Neural progenitor cell (in vitro differentiated cells): ENCODE results near the gene PPP2R5C.

Experiments
- EZH2 ChIP-seq: fragments of 200-600 bp; sonication (generic); IDR thresholded peaks from 2 replicates; pipeline ENCODE4 v1.6.1; 2017; ENCODE audit warnings: antibody characterized with exemption, mild to moderate bottlenecking, moderate library complexity
- EZH2phosphoT487 ChIP-seq: fragments of 200-600 bp; sonication (generic); IDR thresholded peaks from 2 replicates; pipeline ENCODE4 v1.6.1; 2017; ENCODE audit warnings: antibody characterized with exemption
- TF ChIP-seq, protein P1 (sequence below): fragments of 200-600 bp; sonication (generic); IDR thresholded peaks from 2 replicates; pipeline ENCODE4 v1.5.1; 2017; ENCODE audit warnings: antibody characterized with exemption, mild to moderate bottlenecking

DNA sequence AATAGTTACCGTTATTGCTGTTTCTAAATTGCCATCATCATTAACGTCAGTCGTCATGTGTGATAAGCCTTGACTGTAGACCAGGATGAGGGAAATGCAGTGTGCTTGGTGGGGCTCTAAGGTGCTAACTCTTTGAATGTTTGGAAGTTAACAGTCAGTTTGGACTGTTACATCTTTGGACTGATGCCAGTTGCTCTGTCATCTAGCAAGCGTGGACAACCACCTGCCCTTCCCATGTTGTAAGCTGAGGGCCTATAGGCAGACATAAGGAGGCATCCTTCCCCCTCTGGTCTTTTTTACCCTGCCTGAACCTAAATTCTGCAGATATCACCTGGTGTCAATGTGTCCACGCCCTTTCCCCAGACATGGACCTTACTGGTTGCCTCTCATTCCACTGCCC is 94.4 kb downstream of the PPP2R5C start:
- TF ChIP-seq EZH2phosphoT487 (no peak), EZH2 (no peak)
- TF ChIP-seq, protein P1, sequence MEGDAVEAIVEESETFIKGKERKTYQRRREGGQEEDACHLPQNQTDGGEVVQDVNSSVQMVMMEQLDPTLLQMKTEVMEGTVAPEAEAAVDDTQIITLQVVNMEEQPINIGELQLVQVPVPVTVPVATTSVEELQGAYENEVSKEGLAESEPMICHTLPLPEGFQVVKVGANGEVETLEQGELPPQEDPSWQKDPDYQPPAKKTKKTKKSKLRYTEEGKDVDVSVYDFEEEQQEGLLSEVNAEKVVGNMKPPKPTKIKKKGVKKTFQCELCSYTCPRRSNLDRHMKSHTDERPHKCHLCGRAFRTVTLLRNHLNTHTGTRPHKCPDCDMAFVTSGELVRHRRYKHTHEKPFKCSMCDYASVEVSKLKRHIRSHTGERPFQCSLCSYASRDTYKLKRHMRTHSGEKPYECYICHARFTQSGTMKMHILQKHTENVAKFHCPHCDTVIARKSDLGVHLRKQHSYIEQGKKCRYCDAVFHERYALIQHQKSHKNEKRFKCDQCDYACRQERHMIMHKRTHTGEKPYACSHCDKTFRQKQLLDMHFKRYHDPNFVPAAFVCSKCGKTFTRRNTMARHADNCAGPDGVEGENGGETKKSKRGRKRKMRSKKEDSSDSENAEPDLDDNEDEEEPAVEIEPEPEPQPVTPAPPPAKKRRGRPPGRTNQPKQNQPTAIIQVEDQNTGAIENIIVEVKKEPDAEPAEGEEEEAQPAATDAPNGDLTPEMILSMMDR, result no peak
